ENCODE results near the gene AREG.

GRCh38 chr4:74431113-74431826 is 13.7 kb upstream of the AREG start:
- no peak for TF ChIP-seq POLR2A (IDR thresholded peaks at IDR 0.05)
- TF ChIP-seq, protein P1, sequence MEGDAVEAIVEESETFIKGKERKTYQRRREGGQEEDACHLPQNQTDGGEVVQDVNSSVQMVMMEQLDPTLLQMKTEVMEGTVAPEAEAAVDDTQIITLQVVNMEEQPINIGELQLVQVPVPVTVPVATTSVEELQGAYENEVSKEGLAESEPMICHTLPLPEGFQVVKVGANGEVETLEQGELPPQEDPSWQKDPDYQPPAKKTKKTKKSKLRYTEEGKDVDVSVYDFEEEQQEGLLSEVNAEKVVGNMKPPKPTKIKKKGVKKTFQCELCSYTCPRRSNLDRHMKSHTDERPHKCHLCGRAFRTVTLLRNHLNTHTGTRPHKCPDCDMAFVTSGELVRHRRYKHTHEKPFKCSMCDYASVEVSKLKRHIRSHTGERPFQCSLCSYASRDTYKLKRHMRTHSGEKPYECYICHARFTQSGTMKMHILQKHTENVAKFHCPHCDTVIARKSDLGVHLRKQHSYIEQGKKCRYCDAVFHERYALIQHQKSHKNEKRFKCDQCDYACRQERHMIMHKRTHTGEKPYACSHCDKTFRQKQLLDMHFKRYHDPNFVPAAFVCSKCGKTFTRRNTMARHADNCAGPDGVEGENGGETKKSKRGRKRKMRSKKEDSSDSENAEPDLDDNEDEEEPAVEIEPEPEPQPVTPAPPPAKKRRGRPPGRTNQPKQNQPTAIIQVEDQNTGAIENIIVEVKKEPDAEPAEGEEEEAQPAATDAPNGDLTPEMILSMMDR (IDR thresholded peaks at IDR 0.05) = no peak
